Amniotic stem cell (primary cell): ENCODE results near the gene S100A7.
"Not testable (repeated sequence)": the region's sequence is repeated elsewhere in the genome, so short reads cannot be mapped to it uniquely, and the experiment has no call there.

Experiments used
- DNase-seq: peaks from one replicate; lab custom pipeline; 2025; lab: John Stamatoyannopoulos, UW

S100A7 gene

GRCh38 chr1:153476491-153477093 lies 16.1 kb upstream of the S100A7 start:
- DNase-seq = no peak

- DNase-seq = no peak
Measured at GRCh38 chr1:153475282-153475681, 14.8 kb upstream of the S100A7 start.

GRCh38 chr1:153474347-153474746 lies 13.9 kb upstream of the S100A7 start:
- no peak for DNase-seq

GRCh38 chr1:153470707-153471106 lies 10.3 kb upstream of the S100A7 start:
- DNase-seq = no peak

GRCh38 chr1:153466908-153467307 lies 6.5 kb upstream of the S100A7 start:
- no peak for DNase-seq

GRCh38 chr1:153465811-153466636 lies 5.6 kb upstream of the S100A7 start:
- no peak for DNase-seq

GRCh38 chr1:153462741-153463140 lies 2.3 kb upstream of the S100A7 start:
- not testable (repeated sequence) for DNase-seq

- DNase-seq = no peak
Measured at GRCh38 chr1:153459655-153460054, 796 bp downstream of the S100A7 start.

GRCh38 chr1:153456396-153456795 lies 4.1 kb downstream of the S100A7 start:
- DNase-seq = no peak

- not testable (repeated sequence) for DNase-seq
Measured at GRCh38 chr1:153448851-153449250, 11.6 kb downstream of the S100A7 start.

- no peak for DNase-seq
Measured at GRCh38 chr1:153447498-153448170, 12.8 kb downstream of the S100A7 start.

GRCh38 chr1:153444078-153444477 lies 16.4 kb downstream of the S100A7 start:
- DNase-seq = no peak

- DNase-seq = no peak
Measured at GRCh38 chr1:153443486-153443885, 17.0 kb downstream of the S100A7 start.

GRCh38 chr1:153441238-153441755 lies 19.2 kb downstream of the S100A7 start:
- DNase-seq = no peak

GRCh38 chr1:153439273-153439672 lies 21.2 kb downstream of the S100A7 start:
- no peak for DNase-seq

- DNase-seq = no peak
Measured at GRCh38 chr1:153438599-153438998, 21.9 kb downstream of the S100A7 start.

- no peak for DNase-seq
Measured at GRCh38 chr1:153437236-153437635, 23.2 kb downstream of the S100A7 start.

GRCh38 chr1:153434746-153435455 lies 25.6 kb downstream of the S100A7 start:
- no peak for DNase-seq

GRCh38 chr1:153432874-153433681 lies 27.4 kb downstream of the S100A7 start:
- DNase-seq = no peak

GRCh38 chr1:153431928-153432327 lies 28.5 kb downstream of the S100A7 start:
- no peak for DNase-seq

- DNase-seq = no peak
Measured at GRCh38 chr1:153431427-153431826, 29.0 kb downstream of the S100A7 start.
